HG03139 (cell line): Measurements from ENCODE around the gene RASGRF2.

Source experiments
- ATAC-seq: cut with Tn5 transposase; IDR thresholded peaks from one replicate; pipeline ENCODE4 v1.9.1; 2021; ENCODE audit not compliant: unreplicated experiment

Gene RASGRF2

GRCh38 chr5:80959768-80960442 is at the start of gene RASGRF2:
Gene RASGRF2, plus strand, starts transcription at chr5:80960363. Its CDS starts 376 bp downstream, at chr5:80960739.
- no peak for ATAC-seq

DNA sequence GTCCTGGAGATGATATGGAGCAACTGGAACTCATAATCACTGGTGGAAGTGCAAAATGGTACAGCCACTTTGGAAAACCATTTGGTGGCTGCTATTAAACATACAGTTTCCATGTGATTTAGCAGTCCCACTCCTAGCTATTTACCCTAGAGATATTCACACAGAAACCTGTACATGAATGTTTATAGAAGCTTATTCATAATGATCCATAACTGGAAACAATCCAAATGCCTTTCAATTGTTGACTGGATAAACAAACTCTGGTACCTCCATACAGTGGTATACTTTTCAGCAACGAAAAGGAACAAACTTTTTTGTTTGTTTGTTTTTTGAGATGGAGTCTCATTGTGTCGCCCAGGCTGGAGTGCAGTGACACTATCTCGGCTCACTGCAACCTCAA is 47.7 kb upstream of the RASGRF2 start:
- no peak for ATAC-seq

DNA sequence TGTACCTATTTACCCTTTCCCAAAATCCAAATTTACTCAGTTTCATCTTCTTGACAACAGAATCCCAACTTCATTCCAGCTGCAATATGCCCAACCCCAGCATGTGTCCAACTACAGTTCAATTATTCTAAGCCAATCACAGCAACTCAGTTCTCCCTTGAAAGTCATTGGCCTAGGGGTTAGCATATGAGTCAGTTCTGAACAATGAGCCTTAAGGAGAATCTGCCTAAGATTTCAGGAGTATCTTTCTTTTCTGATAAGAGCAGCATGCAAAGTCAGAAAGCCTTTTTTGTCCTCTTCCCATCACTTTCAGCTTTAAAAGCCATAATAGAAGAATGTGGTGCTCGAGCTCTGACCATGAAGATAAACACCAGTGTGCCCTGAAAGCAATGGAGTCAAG is 44.4 kb upstream of the RASGRF2 start:
- no peak for ATAC-seq

DNA sequence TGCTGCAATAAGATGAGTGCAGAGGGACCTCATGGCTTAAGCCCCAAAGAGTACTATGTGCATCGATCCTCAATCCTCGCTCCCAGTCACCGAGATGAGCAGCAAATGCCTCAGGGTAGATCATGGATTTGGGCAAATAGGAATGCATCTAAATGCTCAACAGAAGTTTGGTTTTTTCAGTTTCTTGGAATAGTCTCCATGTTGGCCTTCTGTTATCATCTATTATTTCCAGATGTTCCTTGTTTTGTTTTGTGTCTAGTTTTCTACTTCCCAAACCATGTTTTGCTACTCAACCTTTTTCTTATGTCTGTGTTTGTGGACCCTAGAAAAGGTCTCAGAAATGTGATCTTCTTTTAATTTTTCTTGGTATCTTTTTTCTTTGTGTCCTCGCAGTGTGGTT is 43.5 kb upstream of the RASGRF2 start:
- ATAC-seq = no peak

GRCh38 chr5:80917631-80918030 is 42.5 kb upstream of the RASGRF2 start:
- no peak for ATAC-seq

DNA sequence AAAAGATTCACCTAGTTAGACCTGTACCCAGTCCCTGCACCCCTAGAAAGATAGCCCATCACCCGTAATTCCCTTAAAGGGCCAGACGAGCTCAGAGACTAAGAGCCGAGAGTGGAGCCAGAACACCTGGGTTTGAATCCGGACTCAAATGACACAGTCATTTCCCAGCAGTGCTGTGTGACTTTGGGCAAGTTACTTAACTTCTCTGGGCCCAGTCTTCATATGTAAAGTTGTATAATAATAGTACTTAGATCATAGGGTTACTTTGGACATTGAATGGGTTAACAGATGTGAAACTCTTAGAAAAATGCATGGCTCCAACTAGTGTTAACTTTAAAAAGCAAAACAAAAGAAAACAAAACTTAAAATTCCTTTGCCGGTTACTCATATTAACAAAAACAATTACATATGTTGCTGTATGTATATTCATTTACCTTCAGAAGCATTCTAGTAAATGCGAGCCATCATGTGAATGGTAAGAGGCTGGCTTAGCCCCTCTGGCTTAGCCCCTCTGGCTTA is 40.4 kb upstream of the RASGRF2 start:
- ATAC-seq = no peak

DNA sequence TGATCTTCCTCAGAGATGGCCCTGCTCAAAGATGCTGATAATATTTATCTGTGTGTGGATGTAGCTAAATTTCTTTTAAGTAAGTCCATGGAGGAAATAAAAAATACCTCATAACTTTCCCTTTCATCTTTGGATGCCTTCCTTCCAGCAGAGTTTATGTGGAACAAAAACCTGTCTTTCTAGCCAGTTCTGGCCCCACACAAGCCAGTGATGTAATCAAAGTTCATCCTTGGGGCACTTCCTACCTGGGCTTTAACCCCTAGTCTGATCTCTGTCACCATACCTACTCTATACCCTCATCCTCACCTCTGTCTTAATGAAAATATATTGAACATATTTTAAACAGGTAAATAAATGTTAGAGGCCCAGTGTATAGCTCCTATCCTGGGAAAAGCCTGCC is 39.8 kb upstream of the RASGRF2 start:
- no peak for ATAC-seq

DNA sequence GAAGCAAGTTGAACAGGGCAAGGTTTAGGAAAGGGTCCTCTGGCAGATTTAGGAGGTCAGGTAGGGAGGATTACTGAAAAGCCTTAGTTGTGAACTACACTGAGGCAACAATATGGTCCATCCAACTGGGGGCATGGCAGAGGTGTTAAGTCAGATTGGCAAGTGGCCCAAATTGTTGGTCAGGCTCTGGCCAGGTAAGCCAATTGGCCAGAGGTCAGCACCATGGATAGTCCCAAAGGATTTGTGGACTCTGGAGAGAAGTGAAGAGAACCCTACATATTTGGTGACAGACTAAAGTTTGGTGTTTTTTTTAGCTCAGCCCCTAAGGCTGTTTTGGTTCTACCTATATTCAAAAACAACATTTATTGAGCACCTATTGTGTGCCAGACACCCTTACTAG is 39.1 kb upstream of the RASGRF2 start:
- no peak for ATAC-seq

- ATAC-seq = no peak
These were observed 34.2 kb upstream of the RASGRF2 start for GRCh38 chr5:80925931-80926330.

DNA sequence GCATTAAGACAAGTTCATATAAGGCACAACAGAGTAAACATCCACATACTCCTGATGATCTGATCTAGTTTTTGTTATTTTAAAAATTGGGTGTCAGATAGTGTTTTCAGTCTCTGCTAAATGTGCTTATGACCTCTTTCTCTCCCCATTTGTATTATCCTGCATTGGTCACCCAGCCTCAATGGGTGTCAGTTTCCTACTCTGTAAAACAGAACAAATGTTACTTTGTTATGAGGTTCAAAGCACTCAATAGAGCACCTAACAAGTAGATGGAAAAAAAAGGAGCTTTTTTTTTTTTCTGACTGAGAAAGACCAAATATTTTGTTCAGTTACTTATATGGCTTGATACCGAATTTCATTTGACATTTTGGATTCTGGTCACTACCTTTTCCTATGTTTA is 33.6 kb upstream of the RASGRF2 start:
- no peak for ATAC-seq

- no peak for ATAC-seq
These were observed 33.0 kb upstream of the RASGRF2 start for GRCh38 chr5:80926979-80927656.

DNA sequence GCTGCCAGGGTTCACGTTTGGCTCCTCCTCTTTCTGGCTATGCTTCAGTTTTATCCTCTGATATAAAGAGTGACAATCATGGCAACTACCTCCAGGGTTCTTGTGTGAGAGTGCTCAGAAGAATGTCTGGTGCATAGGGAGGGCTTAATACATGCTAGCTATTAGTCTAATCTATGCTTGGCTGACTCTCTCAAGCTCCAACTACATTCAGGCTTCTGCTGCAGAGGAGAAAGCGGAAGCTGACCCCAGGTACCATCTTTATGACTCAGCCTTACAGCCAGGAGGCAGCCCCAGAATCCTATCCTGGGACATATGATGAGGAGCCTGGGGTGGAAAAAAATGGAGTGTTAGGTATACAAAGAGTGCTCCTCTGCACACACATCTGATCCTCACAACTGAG is 32.1 kb upstream of the RASGRF2 start:
- no peak for ATAC-seq

GRCh38 chr5:80930940-80931339 is 29.2 kb upstream of the RASGRF2 start:
- ATAC-seq = no peak

DNA sequence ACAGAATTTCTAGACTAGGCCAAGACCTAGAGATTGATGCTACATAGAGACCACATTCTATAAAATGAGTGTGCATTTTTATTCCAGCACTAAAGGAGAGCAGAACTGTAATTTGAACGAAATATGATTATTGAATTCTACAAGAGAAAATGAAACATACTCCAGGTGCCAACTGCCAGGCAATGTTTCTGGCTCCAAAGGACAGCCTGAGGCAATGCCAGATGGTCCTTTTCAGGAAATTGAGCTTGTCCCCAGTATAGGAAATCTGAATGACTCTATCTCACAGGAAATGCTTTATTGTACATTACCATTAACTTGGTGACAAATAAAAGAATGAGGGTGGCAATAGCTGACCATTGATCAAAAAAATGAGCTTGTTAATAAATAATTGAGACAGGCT is 28.8 kb upstream of the RASGRF2 start:
- ATAC-seq = no peak

- ATAC-seq = no peak
These were observed 27.1 kb upstream of the RASGRF2 start for GRCh38 chr5:80933036-80933435.

DNA sequence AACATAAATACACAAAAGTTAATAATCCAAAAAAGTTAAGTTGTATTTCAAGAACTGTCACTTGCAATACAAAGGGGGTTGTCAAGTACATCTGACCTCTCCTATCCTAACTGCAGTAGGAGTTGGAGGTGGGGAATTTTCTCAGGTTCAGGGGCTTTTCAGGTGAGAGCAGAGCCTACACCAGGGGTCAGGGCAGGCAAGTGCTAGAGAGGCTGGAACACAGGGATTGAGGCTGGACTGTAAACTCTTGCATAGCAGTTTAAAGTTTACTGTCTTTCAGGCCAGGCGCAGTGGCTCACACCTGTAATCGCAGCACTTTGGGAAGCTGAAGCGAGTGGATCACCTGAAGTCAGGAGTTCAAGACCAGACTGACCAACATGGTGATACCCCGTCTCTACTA is 25.4 kb upstream of the RASGRF2 start:
- ATAC-seq = no peak

GRCh38 chr5:80935811-80936385 is 24.3 kb upstream of the RASGRF2 start:
- no peak for ATAC-seq

- no peak for ATAC-seq
These were observed 23.3 kb upstream of the RASGRF2 start for GRCh38 chr5:80936881-80937280.

- ATAC-seq = no peak
These were observed 22.4 kb upstream of the RASGRF2 start for GRCh38 chr5:80937584-80938356.

- ATAC-seq = no peak
These were observed 18.7 kb upstream of the RASGRF2 start for GRCh38 chr5:80941496-80941895.

DNA sequence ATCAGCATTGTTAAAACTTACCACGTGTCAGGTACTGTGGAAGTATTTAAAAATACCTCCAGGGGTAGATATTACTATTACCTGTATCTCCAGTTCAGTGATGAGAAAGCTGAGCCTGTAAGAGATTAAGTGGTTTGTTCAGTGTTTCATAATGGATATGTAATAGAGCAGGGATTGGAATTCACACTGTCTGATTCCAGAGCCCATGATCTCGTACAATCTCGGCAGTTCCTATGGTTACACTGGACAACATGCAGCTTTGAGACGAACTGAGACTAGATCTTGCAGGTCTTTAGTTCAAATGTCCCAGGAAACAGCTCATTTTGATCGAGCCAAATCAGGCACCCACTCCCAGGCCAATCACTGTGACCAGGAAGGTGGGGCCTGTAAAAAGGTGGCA is 8.8 kb upstream of the RASGRF2 start:
- no peak for ATAC-seq

- ATAC-seq = no peak
These were observed 6.6 kb upstream of the RASGRF2 start for GRCh38 chr5:80953587-80953986.
